Kidney epithelial cell (primary cell): ENCODE measurements around the gene FAM25A. TPM values are rescaled to one million over a fixed set of nuclear protein-coding genes. Genes with fewer than 3 reads are reported as not detected.

Experiments
- DNase-seq: peaks from one replicate; pipeline ENCODE4 v3.0.0-alpha.2; 2010; ENCODE audit warnings: low read depth
- H3K27me3 ChIP-seq: 2 replicates; pipeline ENCODE4 v1.6.0; 2011; ENCODE audit warnings: low read length; ENCODE audit not compliant: control insufficient read depth, insufficient read depth
- H3K36me3 ChIP-seq: 2 replicates; pipeline ENCODE4 v1.5.1; 2011; ENCODE audit warnings: low read length; ENCODE audit not compliant: control insufficient read depth, insufficient read depth
- H3K4me3 ChIP-seq: 2 replicates; pipeline ENCODE4 v1.5.1; 2011; ENCODE audit warnings: low read depth, mild to moderate bottlenecking, control low read depth, low read length
- total RNA-seq: library from RNA; depleted of rRNA; stranded (reverse); fragments of >200 nt; gene quantifications from 2 replicates; pipeline ENCODE4 v1.2.3, GENCODE V29; 2015
- TF ChIP-seq, protein P1 (sequence below): IDR thresholded peaks from 2 replicates; pipeline ENCODE4 v1.5.1; 2011; ENCODE audit warnings: mild to moderate bottlenecking, moderate library complexity, low read length, control low read depth, inconsistent platforms; ENCODE audit not compliant: insufficient read depth, poor library complexity, severe bottlenecking

FAM25A gene
- total RNA-seq, 1 donor from 2014 or later, result not detected

DNA sequence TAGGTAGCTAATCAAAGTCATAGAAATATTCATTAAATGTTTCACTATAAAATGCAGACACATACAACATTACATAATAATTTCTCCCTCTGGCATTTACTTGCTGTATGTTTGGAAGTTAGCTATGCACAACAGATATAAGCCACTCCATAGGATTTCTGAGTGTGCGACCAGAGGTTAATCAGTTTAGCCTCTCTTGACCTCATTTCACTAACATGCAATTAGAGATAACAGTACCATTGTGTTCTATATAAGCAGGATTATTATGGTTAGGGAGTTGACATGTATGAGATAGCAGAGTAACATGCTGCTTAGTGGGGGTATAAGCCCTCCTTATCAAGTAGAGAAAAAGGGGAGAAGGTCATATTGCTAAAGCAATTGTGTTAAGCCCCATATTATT is 48.2 kb downstream of the FAM25A start:
- DNase-seq, result no peak
- TF ChIP-seq, protein P1, sequence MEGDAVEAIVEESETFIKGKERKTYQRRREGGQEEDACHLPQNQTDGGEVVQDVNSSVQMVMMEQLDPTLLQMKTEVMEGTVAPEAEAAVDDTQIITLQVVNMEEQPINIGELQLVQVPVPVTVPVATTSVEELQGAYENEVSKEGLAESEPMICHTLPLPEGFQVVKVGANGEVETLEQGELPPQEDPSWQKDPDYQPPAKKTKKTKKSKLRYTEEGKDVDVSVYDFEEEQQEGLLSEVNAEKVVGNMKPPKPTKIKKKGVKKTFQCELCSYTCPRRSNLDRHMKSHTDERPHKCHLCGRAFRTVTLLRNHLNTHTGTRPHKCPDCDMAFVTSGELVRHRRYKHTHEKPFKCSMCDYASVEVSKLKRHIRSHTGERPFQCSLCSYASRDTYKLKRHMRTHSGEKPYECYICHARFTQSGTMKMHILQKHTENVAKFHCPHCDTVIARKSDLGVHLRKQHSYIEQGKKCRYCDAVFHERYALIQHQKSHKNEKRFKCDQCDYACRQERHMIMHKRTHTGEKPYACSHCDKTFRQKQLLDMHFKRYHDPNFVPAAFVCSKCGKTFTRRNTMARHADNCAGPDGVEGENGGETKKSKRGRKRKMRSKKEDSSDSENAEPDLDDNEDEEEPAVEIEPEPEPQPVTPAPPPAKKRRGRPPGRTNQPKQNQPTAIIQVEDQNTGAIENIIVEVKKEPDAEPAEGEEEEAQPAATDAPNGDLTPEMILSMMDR, result no peak
- Histone ChIP-seq H3K36me3 (no peaks in the 10 kb centered on the region), H3K4me3 (no peak overlapping the region), H3K27me3 (no peaks in the 10 kb centered on the region)

DNA sequence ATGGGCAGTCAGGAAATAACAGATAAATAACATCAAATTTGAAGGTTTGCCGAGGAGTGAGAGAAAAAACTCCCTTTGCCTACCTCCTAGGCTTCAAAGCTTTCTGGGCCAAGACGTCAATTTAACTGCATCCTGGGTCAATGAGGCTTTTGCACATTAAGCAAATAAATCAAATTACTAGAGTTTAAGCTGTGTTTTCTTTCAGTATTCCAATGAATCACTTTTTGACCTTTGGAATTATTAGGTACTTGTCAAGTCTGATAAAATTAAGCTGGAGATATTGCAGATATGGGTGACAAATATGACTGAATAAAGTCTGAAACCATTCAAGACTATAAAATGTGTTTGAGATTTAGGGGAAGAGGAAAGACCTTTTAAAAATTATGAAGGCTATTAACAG is 52.4 kb downstream of the FAM25A start:
- TF ChIP-seq, protein P1, result no peak
- H3K36me3 ChIP-seq, result no peaks in the 10 kb centered on the region
- H3K4me3 ChIP-seq, result no peak overlapping the region
- DNase-seq, result no peak
- no peaks in the 10 kb centered on the region for H3K27me3 ChIP-seq

Other genes starting within 250 kb of the FAM25A start
- gene MMRN2, start 62.7 kb upstream of the FAM25A start, total RNA-seq, result 0.08 and 0.14 TPM in 2 replicates
- gene SNCG, start 61.7 kb upstream of the FAM25A start, total RNA-seq, result 0.21 TPM in 1 of 2 replicates, not detected in the other
- 0.41 TPM in 1 of 2 replicates, not detected in the other for gene ADIRF, start 51.8 kb upstream of the FAM25A start, total RNA-seq
- gene GLUD1, start 74.5 kb downstream of the FAM25A start, total RNA-seq, result 91.9 and 94.5 TPM in 2 replicates
- 17.9 and 26.4 TPM in 2 replicates for gene SHLD2, start 74.9 kb downstream of the FAM25A start, total RNA-seq
- gene NUTM2A, start 205.2 kb downstream of the FAM25A start, total RNA-seq, result 3.3 and 4.9 TPM in 2 replicates